ENCODE data around the gene PUS10. TPM values are rescaled to one million over a fixed set of nuclear protein-coding genes. Genes with fewer than 3 reads are reported as not detected.

Gene PUS10
- total and polyA plus RNA-seq, 2 of the 13 experiments (the other 11 are each of a cell fraction or from before 2014, with no cell fraction given), result 41.4 to 44.3 TPM

DNA sequence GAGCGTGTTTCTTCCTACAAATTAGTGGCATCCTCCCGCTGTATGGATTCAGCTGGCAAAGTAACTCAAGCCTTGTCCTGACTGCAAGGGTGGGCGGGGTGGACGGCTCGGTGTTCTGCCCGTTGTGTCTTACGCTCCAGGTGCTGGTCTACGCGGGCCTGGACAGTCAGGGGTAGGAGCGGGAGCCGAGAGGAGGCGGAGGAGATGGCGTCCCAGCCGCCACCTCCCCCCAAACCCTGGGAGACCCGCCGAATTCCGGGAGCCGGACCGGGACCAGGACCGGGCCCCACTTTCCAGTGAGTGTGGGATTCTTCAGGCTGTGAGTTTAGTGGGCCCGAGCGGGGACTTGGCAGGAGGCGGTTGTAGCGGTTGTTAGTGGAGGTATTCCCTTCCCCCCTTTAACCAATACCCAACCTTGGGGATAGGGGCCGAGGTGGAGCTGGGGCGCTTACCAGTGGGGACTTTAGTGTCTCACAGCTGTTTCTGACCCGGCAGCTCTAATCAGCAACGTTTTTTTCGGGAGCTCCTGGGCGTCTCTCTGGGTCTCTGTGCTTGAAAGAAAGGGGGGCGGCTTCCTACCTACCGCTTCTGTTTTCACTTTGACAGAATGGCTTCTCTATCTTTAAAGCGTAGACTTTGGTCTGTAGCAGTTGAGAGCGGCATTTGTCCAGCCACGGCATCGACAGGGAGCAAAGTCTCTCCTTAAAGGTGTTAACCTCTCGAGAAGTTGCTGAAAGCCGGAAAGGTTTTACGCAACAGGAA is at the start of gene PUS10, which contains the start of gene PEX13 (continued):
- TF ChIP-seq, protein P1, sequence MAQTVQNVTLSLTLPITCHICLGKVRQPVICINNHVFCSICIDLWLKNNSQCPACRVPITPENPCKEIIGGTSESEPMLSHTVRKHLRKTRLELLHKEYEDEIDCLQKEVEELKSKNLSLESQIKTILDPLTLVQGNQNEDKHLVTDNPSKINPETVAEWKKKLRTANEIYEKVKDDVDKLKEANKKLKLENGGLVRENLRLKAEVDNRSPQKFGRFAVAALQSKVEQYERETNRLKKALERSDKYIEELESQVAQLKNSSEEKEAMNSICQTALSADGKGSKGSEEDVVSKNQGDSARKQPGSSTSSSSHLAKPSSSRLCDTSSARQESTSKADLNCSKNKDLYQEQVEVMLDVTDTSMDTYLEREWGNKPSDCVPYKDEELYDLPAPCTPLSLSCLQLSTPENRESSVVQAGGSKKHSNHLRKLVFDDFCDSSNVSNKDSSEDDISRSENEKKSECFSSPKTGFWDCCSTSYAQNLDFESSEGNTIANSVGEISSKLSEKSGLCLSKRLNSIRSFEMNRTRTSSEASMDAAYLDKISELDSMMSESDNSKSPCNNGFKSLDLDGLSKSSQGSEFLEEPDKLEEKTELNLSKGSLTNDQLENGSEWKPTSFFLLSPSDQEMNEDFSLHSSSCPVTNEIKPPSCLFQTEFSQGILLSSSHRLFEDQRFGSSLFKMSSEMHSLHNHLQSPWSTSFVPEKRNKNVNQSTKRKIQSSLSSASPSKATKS (CRISPR knock-in tag; IDR thresholded peaks at IDR 0.05), result no peak; the same call in 1 of the 2 replicates
- TF ChIP-seq PHF20 (CRISPR knock-in tag; IDR thresholded peaks at IDR 0.05), result peak; percentile 27; the same call in 1 of the 2 replicates
- peak; percentile 3 for TF ChIP-seq GABPB1 (CRISPR knock-in tag; IDR thresholded peaks at IDR 0.05)
- TF ChIP-seq, protein P2, sequence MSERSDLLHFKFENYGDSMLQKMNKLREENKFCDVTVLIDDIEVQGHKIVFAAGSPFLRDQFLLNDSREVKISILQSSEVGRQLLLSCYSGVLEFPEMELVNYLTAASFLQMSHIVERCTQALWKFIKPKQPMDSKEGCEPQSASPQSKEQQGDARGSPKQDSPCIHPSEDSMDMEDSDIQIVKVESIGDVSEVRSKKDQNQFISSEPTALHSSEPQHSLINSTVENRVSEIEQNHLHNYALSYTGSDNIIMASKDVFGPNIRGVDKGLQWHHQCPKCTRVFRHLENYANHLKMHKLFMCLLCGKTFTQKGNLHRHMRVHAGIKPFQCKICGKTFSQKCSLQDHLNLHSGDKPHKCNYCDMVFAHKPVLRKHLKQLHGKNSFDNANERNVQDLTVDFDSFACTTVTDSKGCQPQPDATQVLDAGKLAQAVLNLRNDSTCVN (CRISPR knock-in tag; IDR thresholded peaks at IDR 0.05; ENCODE audit: borderline replicate concordance), result no peak; the same call in 1 of the 2 replicates
- TF ChIP-seq TCF12 (IDR thresholded peaks at IDR 0.05), result no peak
- peak; percentile 82; the same call in 1 of the 2 replicates for TF ChIP-seq TCF12 (CRISPR knock-in tag; IDR thresholded peaks at IDR 0.05)
- no peak for TF ChIP-seq FOXP1 (IDR thresholded peaks at IDR 0.05)
- TF ChIP-seq FOXP1 (CRISPR knock-in tag; IDR thresholded peaks at IDR 0.05), result peak; percentile 86
- TF ChIP-seq, protein P3, sequence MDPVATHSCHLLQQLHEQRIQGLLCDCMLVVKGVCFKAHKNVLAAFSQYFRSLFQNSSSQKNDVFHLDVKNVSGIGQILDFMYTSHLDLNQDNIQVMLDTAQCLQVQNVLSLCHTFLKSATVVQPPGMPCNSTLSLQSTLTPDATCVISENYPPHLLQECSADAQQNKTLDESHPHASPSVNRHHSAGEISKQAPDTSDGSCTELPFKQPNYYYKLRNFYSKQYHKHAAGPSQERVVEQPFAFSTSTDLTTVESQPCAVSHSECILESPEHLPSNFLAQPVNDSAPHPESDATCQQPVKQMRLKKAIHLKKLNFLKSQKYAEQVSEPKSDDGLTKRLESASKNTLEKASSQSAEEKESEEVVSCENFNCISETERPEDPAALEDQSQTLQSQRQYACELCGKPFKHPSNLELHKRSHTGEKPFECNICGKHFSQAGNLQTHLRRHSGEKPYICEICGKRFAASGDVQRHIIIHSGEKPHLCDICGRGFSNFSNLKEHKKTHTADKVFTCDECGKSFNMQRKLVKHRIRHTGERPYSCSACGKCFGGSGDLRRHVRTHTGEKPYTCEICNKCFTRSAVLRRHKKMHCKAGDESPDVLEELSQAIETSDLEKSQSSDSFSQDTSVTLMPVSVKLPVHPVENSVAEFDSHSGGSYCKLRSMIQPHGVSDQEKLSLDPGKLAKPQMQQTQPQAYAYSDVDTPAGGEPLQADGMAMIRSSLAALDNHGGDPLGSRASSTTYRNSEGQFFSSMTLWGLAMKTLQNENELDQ (CRISPR knock-in tag; IDR thresholded peaks at IDR 0.05; ENCODE audit: borderline replicate concordance), result no peak
- TF ChIP-seq KLF16 (CRISPR knock-in tag; IDR thresholded peaks at IDR 0.05), result peak in 1 of 2 experiments; percentile 87; a peak in 2 of 4 replicates
- TF ChIP-seq KLF9 (CRISPR knock-in tag; IDR thresholded peaks at IDR 0.05; ENCODE audit: low read depth), result peak; percentile 81; the same call in 1 of the 2 replicates
- TF ChIP-seq ZNF34 (CRISPR knock-in tag; IDR thresholded peaks at IDR 0.05; ENCODE audit: borderline replicate concordance), result peak; percentile 84

Measured in HepG2 (cell line).